ENCODE results near the gene SFXN5.

SFXN5 gene

GRCh38 chr2:72934683-72935610, 136.6 kb downstream of the SFXN5 start:
- DNase-seq = no peak

GRCh38 chr2:72933646-72934151, 137.8 kb downstream of the SFXN5 start:
- DNase-seq = no peak

DNA sequence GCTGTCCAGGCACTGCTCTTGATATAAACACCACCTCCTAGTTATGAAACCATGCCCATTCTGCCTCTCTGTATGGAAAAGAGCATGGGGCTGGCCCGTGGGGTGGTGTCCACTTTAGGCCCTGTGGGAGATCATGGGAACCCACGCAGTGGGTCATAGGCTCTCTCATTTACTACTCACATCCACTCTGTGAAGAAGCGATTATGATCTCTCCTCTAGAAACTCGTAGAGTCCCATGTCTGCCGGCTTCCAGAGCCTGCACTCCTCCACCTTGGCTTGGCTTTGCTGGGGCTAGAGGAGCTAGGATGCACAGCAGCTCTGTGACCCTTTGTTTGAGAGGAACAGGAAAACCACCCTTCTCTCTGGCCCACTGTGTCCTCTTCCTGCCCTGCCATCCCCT, 138.3 kb downstream of the SFXN5 start:
- DNase-seq = no peak

- no peak for DNase-seq
Measured at GRCh38 chr2:72932805-72933204, 138.7 kb downstream of the SFXN5 start.

- DNase-seq = no peak
Measured at GRCh38 chr2:72932045-72932740, 139.3 kb downstream of the SFXN5 start.

DNA sequence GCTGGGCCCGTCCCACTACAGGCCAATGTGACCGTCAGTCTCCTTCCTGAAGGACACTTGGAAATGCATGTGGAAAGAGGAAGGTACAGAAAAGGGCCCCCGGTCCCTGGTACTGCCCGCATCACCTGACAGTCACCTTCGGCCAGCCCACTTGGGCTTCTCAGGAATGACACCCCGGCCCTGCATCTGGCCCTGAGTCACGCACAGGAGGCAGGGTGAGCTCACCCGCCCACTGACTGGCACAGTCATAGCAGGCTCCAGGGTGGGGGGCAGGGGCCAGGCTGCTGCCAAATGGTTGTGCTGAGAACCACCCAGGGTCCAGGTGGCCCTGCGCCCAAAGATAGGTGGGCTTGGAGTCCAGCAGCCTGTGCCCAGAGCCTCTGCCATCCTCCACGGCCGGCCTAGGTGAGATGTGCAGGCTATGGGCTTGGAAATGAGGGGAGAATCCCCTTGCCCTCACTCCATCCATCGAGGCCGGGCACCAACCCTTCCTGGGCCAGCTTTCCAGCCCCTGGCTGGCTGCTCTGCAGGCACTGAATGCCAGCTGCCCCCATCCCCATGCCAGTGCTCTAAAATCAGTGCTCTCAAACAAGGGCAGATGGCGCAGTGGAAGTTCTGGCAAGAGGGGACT, 140.1 kb downstream of the SFXN5 start:
- no peak for DNase-seq

GRCh38 chr2:72929010-72929409, 142.5 kb downstream of the SFXN5 start:
- DNase-seq = no peak

- DNase-seq = no peak
Measured at GRCh38 chr2:72927619-72928550, 143.6 kb downstream of the SFXN5 start.

GRCh38 chr2:72926811-72927465, 144.6 kb downstream of the SFXN5 start:
- no peak for DNase-seq

GRCh38 chr2:72926368-72926767, 145.1 kb downstream of the SFXN5 start:
- no peak for DNase-seq

GRCh38 chr2:72925328-72925943, 146.1 kb downstream of the SFXN5 start:
- no peak for DNase-seq

GRCh38 chr2:72924353-72925240, 146.9 kb downstream of the SFXN5 start:
- DNase-seq = no peak

GRCh38 chr2:72923833-72924352, 147.6 kb downstream of the SFXN5 start:
- DNase-seq = no peak

- DNase-seq = no peak
Measured at GRCh38 chr2:72921853-72922252, 149.7 kb downstream of the SFXN5 start.

DNA sequence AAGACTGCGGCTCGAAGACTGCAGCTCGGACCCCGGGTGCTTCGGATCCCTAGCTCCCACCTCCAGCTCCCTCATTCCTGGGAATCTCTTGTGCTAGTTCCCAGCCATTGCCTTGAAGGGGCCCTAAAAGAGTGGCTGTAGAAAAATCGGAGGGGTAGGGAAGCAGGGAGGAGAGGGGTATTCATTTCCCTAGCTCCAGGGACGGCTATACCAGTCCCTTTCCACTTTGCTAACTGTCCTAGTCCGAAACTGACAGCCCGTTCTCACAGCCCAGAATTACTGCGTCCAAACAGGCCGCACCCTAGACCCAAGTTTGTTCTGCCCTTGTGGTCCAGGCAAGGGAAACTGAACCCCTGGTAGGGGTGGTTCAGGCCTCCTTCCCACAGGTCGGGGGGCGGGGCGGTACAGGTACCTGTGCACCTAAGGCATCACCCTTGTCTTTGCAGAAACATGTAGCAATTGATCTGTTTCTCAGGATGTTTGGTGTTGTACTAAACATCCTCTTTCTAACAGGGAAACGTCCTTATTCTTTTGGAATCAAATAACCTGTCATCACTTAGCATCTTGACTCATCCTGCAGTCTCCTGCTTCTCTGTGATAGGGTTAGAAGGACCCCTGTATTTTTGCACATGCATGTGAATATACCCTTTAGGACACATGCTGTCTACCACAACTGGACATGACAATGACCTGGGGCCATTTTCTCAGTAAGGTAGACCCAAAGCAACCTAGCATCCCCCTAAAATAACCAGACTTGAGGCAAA, 150.2 kb downstream of the SFXN5 start:
- DNase-seq = no peak

DNA sequence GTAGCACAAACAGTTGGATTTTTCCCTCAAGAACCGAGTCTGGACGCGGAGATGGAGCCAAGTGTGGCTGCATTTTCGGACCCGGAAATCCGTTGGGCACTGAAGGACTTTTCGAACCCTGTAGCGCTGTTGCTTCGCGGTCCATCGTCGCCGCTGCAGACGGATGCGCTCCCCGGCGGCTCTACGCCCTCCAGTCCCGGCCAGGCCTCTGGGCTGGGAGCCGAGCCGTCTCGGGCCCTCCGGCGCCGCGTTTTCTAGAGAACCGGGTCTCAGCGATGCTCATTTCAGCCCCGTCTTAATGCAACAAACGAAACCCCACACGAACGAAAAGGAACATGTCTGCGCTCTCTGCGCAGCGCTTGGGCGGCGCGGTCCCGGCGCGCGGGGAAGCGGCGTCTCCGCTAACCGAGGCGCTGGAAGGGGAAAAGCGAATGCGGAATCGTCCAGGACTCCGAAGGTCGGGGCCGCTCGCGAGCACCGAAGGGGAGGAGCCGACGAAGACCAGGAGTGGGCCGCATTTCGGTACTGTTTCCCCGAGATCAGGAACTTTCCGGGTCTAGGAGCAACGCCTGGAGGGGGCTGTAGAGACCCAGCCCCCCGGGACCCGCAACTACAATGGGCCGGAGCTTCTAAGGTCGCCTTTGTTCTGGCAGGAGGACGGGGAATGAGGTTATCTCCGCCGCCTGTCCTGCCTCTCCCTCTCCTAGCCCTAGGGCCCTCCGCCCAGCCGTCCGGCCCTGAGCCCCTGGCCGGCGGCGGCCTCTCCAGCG, 151.0 kb downstream of the SFXN5 start:
- no peak for DNase-seq

DNA sequence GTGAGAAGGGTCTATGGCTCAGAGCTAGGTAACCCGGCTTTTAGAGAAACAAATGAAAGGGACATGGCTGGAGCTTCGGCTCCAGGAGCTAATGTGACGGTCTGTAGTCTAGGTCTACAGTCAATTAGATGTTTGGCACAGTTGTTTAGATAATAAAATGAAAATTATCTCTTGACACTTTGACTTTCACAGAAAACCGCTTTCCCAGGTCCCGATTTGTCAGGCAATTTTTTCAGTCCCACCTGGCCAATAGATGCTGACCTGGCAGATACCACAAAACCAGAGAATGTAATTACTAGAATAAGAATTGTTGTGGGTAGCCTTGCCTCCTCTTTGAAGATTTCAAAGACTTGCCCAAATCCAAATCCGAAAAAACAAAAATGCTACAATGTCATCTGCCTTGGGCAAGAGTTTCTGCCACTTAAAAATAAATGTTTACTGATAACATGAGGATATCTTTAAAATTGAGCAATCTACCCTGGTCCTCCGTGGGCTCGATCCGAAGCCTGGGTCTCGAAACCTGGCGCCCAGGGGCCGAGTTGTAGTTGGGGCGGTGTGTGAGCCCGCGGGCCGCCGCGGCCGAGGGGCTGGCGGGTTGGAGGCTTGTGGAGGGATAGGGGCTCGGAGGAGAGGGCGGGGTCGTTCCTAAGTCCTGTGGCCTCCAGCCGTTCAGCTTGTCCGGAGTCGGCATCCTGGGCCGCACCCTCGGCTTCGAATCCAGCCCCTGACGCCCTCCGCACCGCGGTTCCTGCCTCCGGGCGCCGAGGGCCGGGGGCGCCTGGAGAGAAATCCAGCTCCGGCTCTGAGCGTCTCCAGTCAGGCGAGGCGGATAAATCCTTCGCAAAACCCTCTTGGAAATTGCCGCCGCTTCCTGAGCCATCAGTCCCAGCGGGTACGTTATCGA, 151.8 kb downstream of the SFXN5 start:
- no peak for DNase-seq
